Right ventricle myocardium superior (tissue), 1 donor: ENCODE data around the gene SSC5D. TPM values are rescaled to one million over a fixed set of nuclear protein-coding genes. Genes with fewer than 3 reads are reported as not detected.

Source experiments
- ATAC-seq: fragments of 200-7000 bp; cut with Tn5 transposase; one replicate; pipeline ENCODE4 v1.9.1; 2020; ENCODE audit warnings: mild to moderate bottlenecking; ENCODE audit not compliant: poor library complexity
- DNase-seq: peaks from one replicate; pipeline ENCODE4 v3.0.0-alpha.2; 2020
- intact Hi-C: fragments of 100-400 bp; cut with DNase I; formaldehyde crosslinking; loops from one replicate; pipeline ENCODE4 v1.11.2; 2022
- total RNA-seq: library from RNA; stranded (reverse); fragmentation: NEBNext Ultra II Directional; extraction: Animal tissue kit (Norgen Biotek cat#: 25700); gene quantifications from one replicate; pipeline ENCODE4 v1.2.1, GENCODE V29; 2021
- donor health status: DM: no; HTN: yes; CAD: no; lungs with severe emphysema.

The SSC5D gene
- total RNA-seq, 1 donor from 2014 or later = 2.6 TPM

GRCh38 chr19:55543567-55543966 lies 55.3 kb downstream of the SSC5D start:
- no peak for DNase-seq
- intact Hi-C loops = no loop called here
- ATAC-seq = no peak

- ATAC-seq = no peak
- intact Hi-C loops = no loop called here
- no peak for DNase-seq
Measured at GRCh38 chr19:55544014-55544413, 55.8 kb downstream of the SSC5D start.

DNA sequence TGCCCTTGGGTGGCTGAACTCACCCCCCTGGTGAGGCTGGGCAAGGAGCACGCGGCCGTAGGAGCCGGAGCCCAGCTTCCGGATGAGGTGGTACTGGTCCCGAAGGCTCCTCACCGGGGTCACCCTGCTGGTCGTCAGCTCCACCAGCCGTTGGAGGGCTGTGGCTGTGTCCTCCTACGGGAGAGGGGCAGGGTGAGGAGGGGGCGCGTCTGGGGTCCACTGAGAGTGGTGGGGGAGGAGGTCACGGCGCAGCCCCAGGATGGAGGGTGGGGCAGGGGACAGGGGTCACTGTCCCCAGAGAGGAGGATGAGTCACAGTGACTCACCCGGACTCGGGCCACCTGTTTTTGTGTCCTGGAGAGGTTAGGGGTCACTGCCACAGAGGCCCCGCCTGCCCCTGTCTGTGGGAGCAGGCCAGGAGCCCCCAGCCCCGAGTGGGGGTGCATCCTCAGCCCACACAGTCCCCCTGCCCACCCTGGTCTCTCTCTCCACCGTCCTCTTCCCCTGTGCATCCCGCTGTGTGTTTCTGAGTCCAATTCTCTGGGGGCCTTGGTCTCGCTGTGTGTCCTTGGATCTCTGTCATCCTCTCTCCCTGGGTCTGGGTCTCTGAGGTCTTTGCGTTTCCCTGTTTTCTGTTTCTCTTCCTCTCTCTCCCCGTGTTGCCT lies 56.7 kb downstream of the SSC5D start:
- no peak for DNase-seq
- no peak for ATAC-seq
- intact Hi-C loops = no loop called here

DNA sequence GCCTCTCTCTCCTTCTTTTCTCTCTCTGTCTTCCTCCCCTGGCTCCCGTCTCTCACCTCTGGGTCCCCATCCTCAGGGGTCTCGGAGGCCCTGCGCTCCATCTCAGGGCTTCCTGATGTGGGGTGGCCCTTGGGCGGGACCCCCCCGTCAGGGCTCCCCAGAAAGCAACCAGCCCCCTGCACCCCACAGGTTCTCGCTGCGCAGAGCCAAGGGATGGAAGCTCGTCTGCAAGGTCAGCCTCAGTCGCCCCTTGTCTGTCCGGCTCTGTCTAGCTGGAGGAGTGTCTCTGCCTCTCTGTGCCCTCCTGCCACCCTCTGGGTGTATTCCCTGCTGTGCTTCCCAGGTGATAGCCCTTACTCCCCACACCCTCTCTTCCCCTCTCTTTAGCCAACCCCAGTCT lies 57.2 kb downstream of the SSC5D start, which contains the start of gene SBK3:
Gene SBK3 (minus strand): TSS at position 101 of the 400 bp plus-strand sequence. CDS start 0 bp downstream, at position 101.
- intact Hi-C loops = no loop called here
- ATAC-seq = peak; percentile 7
- no peak for DNase-seq

- DNase-seq = peak; percentile 61
- ATAC-seq = peak; percentile 85
- intact Hi-C loops = no loop called here
Measured at GRCh38 chr19:55546011-55546410, 57.8 kb downstream of the SSC5D start.

DNA sequence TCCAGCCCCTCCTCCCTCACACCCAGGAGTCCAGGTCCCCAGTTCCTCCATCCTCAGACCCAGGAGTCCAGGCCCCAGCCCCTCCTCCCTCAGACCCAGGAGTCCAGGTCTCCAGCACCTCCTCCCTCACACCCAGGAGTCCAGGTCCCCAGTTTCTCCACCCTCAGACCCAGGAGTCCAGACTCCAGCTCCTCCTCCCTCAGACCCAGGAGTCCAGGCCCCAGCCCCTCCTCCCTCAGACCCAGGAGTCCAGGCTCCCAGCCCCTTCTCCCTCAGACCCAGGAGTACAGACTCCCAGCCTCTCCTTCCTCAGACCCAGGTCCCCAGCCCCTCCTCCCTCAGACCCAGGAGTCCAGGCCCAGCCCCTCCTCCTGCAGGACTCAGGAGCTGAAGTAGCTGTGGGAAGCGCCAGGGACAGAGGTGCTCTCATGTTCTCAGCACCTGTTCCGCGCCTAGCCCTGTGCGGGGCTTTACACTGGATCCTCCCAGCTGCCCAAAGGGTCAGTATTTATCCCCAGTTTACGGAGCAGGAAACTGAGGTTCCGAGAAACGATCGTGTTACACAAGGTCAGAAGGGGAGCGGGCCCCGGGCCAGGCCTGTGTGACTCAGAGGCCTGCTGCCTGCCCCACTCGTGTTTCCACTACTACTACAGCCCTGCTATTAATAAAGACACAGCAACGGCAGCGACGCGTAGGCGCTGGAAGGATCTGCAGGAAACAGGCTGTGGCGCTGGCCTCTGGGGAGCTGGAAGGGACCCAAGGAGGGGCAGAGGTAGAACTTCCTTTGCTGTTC lies 58.8 kb downstream of the SSC5D start:
- ATAC-seq = peak; percentile 80
- peak; percentile 91 for DNase-seq
- intact Hi-C loops = no loop called here

DNA sequence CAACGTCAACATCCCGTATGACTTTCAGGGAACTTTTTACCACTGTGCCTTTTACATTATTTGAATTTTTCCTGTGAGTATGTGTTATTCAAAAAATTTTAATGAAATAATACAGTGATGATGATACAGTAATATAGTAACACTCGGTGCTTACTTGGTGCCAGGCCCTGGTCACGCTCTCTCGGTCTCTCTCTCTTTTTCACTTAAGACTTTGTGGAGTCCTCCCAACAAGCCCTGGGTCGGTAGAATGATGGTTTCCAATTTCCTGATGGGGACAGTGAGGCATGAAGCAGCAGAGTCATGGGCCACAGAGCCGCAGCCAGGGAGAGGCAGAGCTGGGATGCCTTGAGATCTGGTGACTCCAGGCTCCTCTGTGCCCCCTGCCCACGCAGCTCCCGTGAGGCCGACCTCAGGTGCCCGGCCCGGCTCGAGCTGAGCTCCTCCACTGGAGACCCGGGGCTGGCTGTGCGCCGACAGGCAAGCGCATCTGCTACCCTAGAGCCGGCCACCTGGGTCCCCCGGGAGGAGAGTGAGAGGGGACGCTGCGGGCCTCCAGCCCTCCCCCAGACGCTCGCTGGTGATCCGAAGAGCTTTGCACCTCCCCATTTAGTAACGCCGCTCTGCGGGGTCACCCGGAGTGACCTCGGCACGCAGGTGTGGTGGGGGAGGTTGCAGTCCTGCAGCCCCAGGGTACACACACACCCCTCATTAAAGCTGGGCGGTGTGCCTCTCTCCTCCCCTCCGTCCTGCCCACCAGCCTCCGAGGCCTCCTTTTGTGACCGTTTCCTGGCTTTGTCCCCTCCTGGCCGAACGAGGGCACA lies 61.5 kb downstream of the SSC5D start:
- no peak for DNase-seq
- intact Hi-C loops = no loop called here
- no peak for ATAC-seq

- intact Hi-C loops = no loop called here
- no peak for ATAC-seq
- DNase-seq = no peak
Measured at GRCh38 chr19:55550321-55550650, 62.0 kb downstream of the SSC5D start.

- DNase-seq = no peak
- intact Hi-C loops = no loop called here
- ATAC-seq = no peak
Measured at GRCh38 chr19:55552206-55552605, 64.0 kb downstream of the SSC5D start.

DNA sequence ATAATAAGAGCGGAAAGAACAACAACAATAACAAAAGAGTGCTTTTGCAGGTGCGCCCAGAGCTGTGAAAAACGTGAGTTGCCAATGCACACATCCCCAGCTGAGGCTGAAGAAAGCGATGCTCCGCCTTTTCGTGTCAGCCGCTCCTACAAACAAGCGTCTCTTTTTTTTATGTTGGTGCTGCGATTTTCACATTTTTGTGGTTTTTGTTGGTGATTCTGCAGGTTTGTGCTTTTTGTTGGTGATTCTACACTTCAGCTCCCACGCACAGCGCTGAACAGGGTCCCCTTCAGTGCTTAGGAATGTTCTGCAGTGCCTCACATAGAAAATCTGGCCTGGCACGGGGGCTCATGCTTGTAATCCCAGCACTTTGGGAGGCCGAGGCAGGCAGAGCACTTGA lies 64.4 kb downstream of the SSC5D start:
- intact Hi-C loops = no loop called here
- no peak for DNase-seq
- no peak for ATAC-seq

- DNase-seq (no peak), ATAC-seq (no peak)
- intact Hi-C loops = no loop called here
Measured at GRCh38 chr19:55553217-55554182, 65.3 kb downstream of the SSC5D start.

DNA sequence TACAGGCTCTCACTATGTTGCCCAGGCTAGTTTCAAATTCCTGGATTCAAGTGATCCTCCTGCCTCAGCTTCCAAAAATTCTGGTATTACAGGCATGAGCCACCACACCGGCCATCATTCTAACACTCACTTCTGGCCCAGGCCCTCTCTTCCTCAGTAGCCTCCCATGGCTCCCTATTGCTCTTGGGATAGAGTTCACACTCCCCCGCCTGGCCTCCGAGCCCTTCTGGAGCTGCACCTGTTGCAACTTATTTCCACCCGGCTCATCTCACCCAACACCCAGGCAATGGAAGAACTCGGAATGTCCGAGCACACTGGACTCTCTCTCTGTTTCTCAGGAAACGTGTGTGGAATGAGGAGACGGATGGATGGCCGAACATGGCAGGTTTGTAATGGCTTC lies 66.1 kb downstream of the SSC5D start:
- ATAC-seq (no peak), DNase-seq (no peak)
- intact Hi-C loops = no loop called here

GRCh38 chr19:55554741-55555152 lies 66.5 kb downstream of the SSC5D start:
- ATAC-seq (no peak), DNase-seq (no peak)
- intact Hi-C loops = no loop called here

- no peak for DNase-seq
- ATAC-seq = no peak
- intact Hi-C loops = no loop called here
Measured at GRCh38 chr19:55559684-55560083, 71.4 kb downstream of the SSC5D start.

DNA sequence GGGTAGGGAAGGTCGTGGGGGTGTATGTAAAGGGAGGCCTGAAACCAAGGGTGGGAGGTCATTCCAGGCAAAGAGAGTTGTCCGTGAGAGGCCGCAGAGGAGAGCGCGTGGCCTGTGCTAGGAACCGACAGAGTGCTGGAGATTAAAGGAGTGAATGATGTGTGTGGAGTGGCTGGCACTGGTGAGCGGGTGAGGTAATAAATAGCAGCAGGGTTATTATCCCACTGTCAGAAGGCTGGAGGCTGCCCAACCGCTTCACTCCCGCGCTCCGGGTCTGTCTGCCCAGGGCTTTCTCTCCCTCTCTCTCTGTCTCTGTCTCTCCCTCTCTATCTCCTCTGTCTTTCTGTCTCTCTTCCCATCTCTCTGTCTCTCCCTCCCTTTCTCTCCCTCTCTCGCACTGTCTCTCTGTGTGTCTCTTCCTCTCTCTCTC lies 75.0 kb downstream of the SSC5D start:
- DNase-seq = peak; percentile 82
- ATAC-seq = peak; percentile 89
- intact Hi-C loops = no loop called here

DNA sequence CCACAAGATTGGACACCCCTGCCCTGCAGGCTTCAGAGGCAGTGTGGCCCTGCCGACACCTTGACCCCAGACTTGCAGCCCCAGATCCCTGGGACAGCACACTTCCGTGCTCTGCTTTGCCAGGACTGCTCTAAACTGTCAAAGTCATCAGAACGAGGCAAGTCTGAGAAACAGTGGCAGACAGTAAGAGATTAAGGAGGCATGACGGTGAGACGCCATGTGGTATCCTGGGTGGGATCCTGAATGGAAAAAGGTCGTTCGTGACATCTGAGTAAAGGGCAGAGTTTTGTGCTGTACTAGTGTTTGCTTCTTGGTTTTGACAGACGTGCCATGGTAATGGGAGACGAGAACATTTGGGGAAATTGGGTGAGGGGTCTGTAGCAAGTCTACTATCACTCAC lies 78.6 kb downstream of the SSC5D start:
- DNase-seq (no peak), ATAC-seq (no peak)
- intact Hi-C loops = no loop called here

DNA sequence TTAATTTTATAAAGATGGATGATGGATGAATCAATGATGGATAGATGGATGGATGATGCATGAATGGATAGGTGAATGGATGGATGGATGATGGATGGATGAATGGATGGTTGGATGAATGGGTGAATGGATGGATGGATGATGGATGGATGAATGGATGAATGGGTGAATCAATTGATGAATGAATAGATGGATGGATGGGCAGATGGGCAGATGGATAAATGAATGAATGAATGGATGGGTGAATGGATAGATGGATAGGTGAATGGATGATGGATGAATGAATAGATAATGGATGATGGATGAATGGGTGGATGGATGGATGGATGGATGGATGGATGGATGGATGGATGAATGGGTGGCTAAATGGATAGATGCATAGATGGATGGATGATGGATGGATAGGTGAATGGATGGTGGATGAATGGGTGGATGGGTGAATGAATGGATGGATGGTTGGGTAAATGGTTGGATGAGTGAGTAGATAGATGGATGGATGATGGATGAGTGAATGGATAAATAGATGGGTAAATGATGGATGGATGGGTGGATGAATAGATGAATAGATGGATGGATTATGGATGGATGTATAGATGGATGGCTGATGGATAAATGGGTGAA lies 79.6 kb downstream of the SSC5D start:
- intact Hi-C loops = no loop called here
- DNase-seq = no peak
- no peak for ATAC-seq
